GM12878 (cell line): Measurements from ENCODE around the gene RBM7. TPM values are rescaled to one million over a fixed set of nuclear protein-coding genes. Genes with fewer than 3 reads are reported as not detected.
A peak's percentile ranks its signal among the peaks of the same experiment; 100 is the strongest.

ENCODE experiments used
- ATAC-seq: fragments of 200-7000 bp; cut with Tn5 transposase; 3 replicates; pipeline ENCODE4 v1.9.1; 2020; ENCODE audit warnings: mild to moderate bottlenecking, moderate library complexity
- BruUV-seq: library from RNA; stranded (reverse); fragments of 400-500 nt; replicated peaks from 2 replicates; lab custom pipeline; 2021; lab: Mats Ljungman, UMichigan
- CTCF ChIA-PET: fragments of 300-600 bp; sonication (Branson Sonifier 250); formaldehyde crosslinking; extraction: SDS; loops from one replicate; lab custom pipeline; 2021; ENCODE audit warnings: inconsistent platforms; lab: Yijun Ruan, JAX
- POLR2A ChIA-PET: fragments of 350-600 bp; formaldehyde crosslinking; extraction: SDS; loops from one replicate; lab custom pipeline; 2021; ENCODE audit warnings: inconsistent platforms; lab: Charles Lee
- RAD21 ChIA-PET: fragments of 300-600 bp; sonication (Branson Sonifier 250); formaldehyde crosslinking; loops from one replicate; lab custom pipeline; 2023; ENCODE audit warnings: antibody characterized with exemption; ENCODE audit not compliant: unreplicated experiment; lab: Charles Lee
- SMC1A ChIA-PET: fragments of 300-600 bp; sonication (Branson Sonifier 250); formaldehyde crosslinking; loops from one replicate; lab custom pipeline; 2023; ENCODE audit not compliant: unreplicated experiment, uncharacterized antibody; lab: Charles Lee
- DNase-seq: peaks from one replicate; pipeline ENCODE4 v3.0.0-alpha.2; 2011; ENCODE audit warnings: low read depth, low spot score
- FAIRE-seq: peaks from 3 replicates; lab custom pipeline; 2011; peaks lifted over from hg19 to GRCh38; lab: Jason Lieb, UNC
- H2AFZ ChIP-seq: 2 replicates; pipeline ENCODE4 v1.6.0; 2011; ENCODE audit warnings: low read depth, low read length, control low read depth; ENCODE audit not compliant: control insufficient read depth
- H3K27ac ChIP-seq: 2 replicates; pipeline ENCODE4 v1.5.1; 2011; ENCODE audit warnings: control low read depth; ENCODE audit not compliant: control insufficient read depth, insufficient read depth
- H3K27me3 ChIP-seq, 2 experiments: replicated peaks in 1 of 2; 2 replicates each; pipeline versions ENCODE4 v1.6.0 to v1.6.1; 2011; ENCODE audit warnings: low read length in 1 of 2; ENCODE audit not compliant: control insufficient read depth in 2 of 2, insufficient read depth in 2 of 2
- H3K36me3 ChIP-seq, 2 experiments: 2 replicates each; pipeline ENCODE4 v1.5.1; 2011; ENCODE audit warnings: low read length in 1 of 2; ENCODE audit not compliant: control insufficient read depth in 2 of 2, insufficient read depth in 2 of 2
- H3K4me1 ChIP-seq: 2 replicates; pipeline ENCODE4 v1.6.1; 2011; ENCODE audit warnings: mild to moderate bottlenecking, low read length, moderate library complexity, mixed read lengths; ENCODE audit not compliant: control insufficient read depth, insufficient read depth
- H3K4me2 ChIP-seq: 2 replicates; pipeline ENCODE4 v1.6.0; 2011; ENCODE audit warnings: control low read depth; ENCODE audit not compliant: control insufficient read depth, insufficient read depth
- H3K4me3 ChIP-seq: fragments of 200-600 bp; sonication (generic); 2 replicates; pipeline ENCODE4 v1.5.1; 2016
- H3K79me2 ChIP-seq: 2 replicates; pipeline ENCODE4 v1.6.0; 2011; ENCODE audit warnings: low read length; ENCODE audit not compliant: control insufficient read depth, insufficient read depth
- H3K9ac ChIP-seq: 2 replicates; pipeline ENCODE4 v1.8.0; 2011; ENCODE audit warnings: low read length, control low read depth, mixed read lengths; ENCODE audit not compliant: control insufficient read depth, insufficient read depth
- H3K9me3 ChIP-seq: replicated peaks from 3 replicates; pipeline ENCODE4 v1.5.1; 2011; ENCODE audit warnings: mild to moderate bottlenecking, low read length; ENCODE audit not compliant: control insufficient read depth, insufficient read depth
- H4K20me1 ChIP-seq: 2 replicates; pipeline ENCODE4 v1.6.0; 2011; ENCODE audit not compliant: control insufficient read depth, insufficient read depth
- BACH1 ChIP-seq: fragments of 450-650 bp; IDR thresholded peaks from 2 replicates; pipeline ENCODE4 v1.6.1; 2017; ENCODE audit warnings: mild to moderate bottlenecking, borderline replicate concordance
- MEF2B ChIP-seq: fragments of 450-650 bp; IDR thresholded peaks from 2 replicates; pipeline ENCODE4 v1.6.1; 2018; ENCODE audit warnings: mild to moderate bottlenecking, moderate library complexity; ENCODE audit not compliant: partially characterized antibody, poor library complexity, severe bottlenecking
- NFYA ChIP-seq: IDR thresholded peaks from 2 replicates; pipeline ENCODE4 v1.6.1; 2011; ENCODE audit warnings: low read depth, mild to moderate bottlenecking, low read length, improper control_type of control experiment, borderline replicate concordance
- NR2C2 ChIP-seq: IDR thresholded peaks from 2 replicates; pipeline ENCODE4 v1.6.1; 2011; ENCODE audit warnings: borderline replicate concordance, low read depth; ENCODE audit not compliant: control insufficient read depth, insufficient read length
- RAD21 ChIP-seq: IDR thresholded peaks from 2 replicates; pipeline ENCODE4 v1.6.1; 2011; ENCODE audit warnings: mild to moderate bottlenecking, low read depth, low read length, moderate library complexity; ENCODE audit not compliant: insufficient read depth
- TCF7 ChIP-seq: IDR thresholded peaks from 2 replicates; pipeline ENCODE4 v1.6.1; 2014; ENCODE audit warnings: antibody characterized with exemption, borderline replicate concordance
- ZNF384 ChIP-seq: IDR thresholded peaks from 2 replicates; pipeline ENCODE4 v1.6.1; 2012; ENCODE audit warnings: low read depth, mild to moderate bottlenecking, low read length, improper control_type of control experiment, borderline replicate concordance
- WGBS: methylation state at CpG from one replicate; pipeline ENCODE4 v1.1.6; 2016; ENCODE audit warnings: low lambda C conversion rate; ENCODE audit not compliant: insufficient replicate concordance, insufficient coverage; ENCODE audit errors: missing lambda C conversion rate; 5-methylcytosine and 5-hydroxymethylcytosine counted together
- in situ Hi-C: fragments of 300-500 bp; cut with MboI; formaldehyde crosslinking; loops from 9 replicates; pipeline ENCODE4 v1.14.3; 2018; ENCODE audit warnings: mixed read lengths
- intact Hi-C: fragments of 100-400 bp; cut with micrococcal nuclease; formaldehyde crosslinking; loops from one replicate; pipeline ENCODE4 v1.14.2; 2022; ENCODE audit not compliant: unreplicated experiment
- polyA plus RNA-seq, 11 experiments: library from polyadenylated mRNA; depleted of rRNA in 4 of 11; unstranded in 6 of 11; stranded (reverse) in 5 of 11; fragments of >200 nt; fragmentation: Nextera tagmentation in 4 of 11; fragmentation: Illumina TruSeq in 1 of 11; extraction: Ambion mirVana in 4 of 11; extraction: Trizol in 1 of 11; gene quantifications; 1 replicate in 1 of 11; 2 replicates in 10 of 11; pipeline versions ENCODE4 v1.2.1 to v1.2.3, GENCODE V29; 2011 to 2016; ENCODE audit warnings: inconsistent platforms in 2 of 11, missing spikeins in 2 of 11, low read depth in 1 of 11
- total RNA-seq, 4 experiments: library from RNA; depleted of rRNA in 3 of 4; stranded (reverse); fragments of >200 nt in 3 of 4; fragmentation: Illumina TruSeq in 1 of 4; extraction: Trizol in 1 of 4; gene quantifications; 2 replicates each; pipeline versions ENCODE4 v1.2.1 to v1.2.3, GENCODE V29; 2013 to 2021

Gene RBM7
- total and polyA plus RNA-seq, 10 of the 15 experiments (the other 5 are each of a cell fraction or from before 2014, with no cell fraction given): 17.0 to 46.2 (median 26.0) TPM

- Histone ChIP-seq H2AFZ (no peak overlapping the region), H3K4me2 (no peak overlapping the region), H3K27ac (no peak overlapping the region), H3K79me2 (no peaks in the 10 kb centered on the region), H3K9me3 (no peaks in the 10 kb centered on the region), H4K20me1 (no peaks in the 10 kb centered on the region), H3K9ac (no peak overlapping the region), H3K4me3 (no peak overlapping the region), H3K4me1 (no peaks in the 10 kb centered on the region), H3K36me3 (no peaks in the 10 kb centered on the region), H3K27me3 (no peaks in the 10 kb centered on the region)
- intact Hi-C loops: no loop called here
- POLR2A ChIA-PET: interaction anchor here (0.7 to 1.1 kb wide), 2 partner anchors 13 kb away, joined by 5 to 9 read pairs; no protein-coding TSS in a partner anchor
- RAD21 ChIA-PET: no interaction called here
- DNase-seq (no peak), ATAC-seq (no peak), FAIRE-seq (peak; percentile 47)
- in situ Hi-C loops: no loop called here
- SMC1A ChIA-PET: interaction anchor here (1.7 kb wide), 1 partner anchor 73 kb away, joined by 3 read pairs; no protein-coding TSS in a partner anchor
- CTCF ChIA-PET: no interaction called here
- TF ChIP-seq RAD21 (no peak), BACH1 (no peak), TCF7 (no peak), MEF2B (no peak), ZNF384 (no peak), NR2C2 (no peak), NFYA (no peak)
- no TSS peak for BruUV-seq
- WGBS: 65% methylated on average over 4 of the region's 4 CpGs
Observed at GRCh38 chr11:114392735-114393667, 7.5 kb upstream of the RBM7 start.
